Forelimb muscle (tissue), 1 donor: Measurements from ENCODE around the gene KRT77. TPM values are rescaled to one million over a fixed set of nuclear protein-coding genes. Genes with fewer than 3 reads are reported as not detected.
"Not testable (repeated sequence)": the region's sequence is repeated elsewhere in the genome, so short reads cannot be mapped to it uniquely, and the experiment has no call there.

ENCODE experiments used
- DNase-seq: peaks from one replicate; pipeline ENCODE4 v3.0.0-alpha.2; 2013; ENCODE audit warnings: low read depth
- polyA plus RNA-seq: library from polyadenylated mRNA; unstranded; fragments of 120-200 nt; gene quantifications from one replicate; pipeline ENCODE4 v1.2.1, GENCODE V29; 2013; ENCODE audit not compliant: insufficient read length

The KRT77 gene
- polyA plus RNA-seq, 1 donor, result not detected

GRCh38 chr12:52722680-52723079 is 19.4 kb upstream of the KRT77 start:
- DNase-seq, result no peak

- DNase-seq, result no peak
Measured at GRCh38 chr12:52721838-52722470, 18.6 kb upstream of the KRT77 start.

- DNase-seq, result no peak
Measured at GRCh38 chr12:52720365-52720886, 17.1 kb upstream of the KRT77 start.

DNA sequence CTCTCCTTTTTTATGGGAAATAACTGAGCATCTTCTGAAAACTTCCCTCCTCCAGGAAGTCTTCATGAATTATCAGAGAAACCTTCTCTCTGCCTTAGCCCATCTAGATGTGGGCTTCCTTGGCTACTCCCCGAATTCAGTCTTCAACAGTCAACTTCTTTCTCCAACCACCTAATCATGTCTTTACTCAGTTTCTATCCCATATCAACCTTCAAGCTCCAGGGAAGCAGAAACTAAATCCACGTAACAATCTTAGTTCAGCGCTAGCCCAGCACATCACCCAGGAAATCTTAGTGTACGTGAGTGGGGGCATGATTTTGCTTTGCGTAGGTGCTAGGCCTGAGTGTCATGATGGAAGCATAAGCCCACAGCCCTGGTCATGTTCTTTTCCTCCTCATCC is 12.7 kb upstream of the KRT77 start:
- DNase-seq, result no peak

- DNase-seq, result no peak
Measured at GRCh38 chr12:52715416-52715815, 12.1 kb upstream of the KRT77 start.

- no peak for DNase-seq
Measured at GRCh38 chr12:52714887-52715281, 11.6 kb upstream of the KRT77 start.

- DNase-seq, result no peak
Measured at GRCh38 chr12:52713960-52714886, 10.9 kb upstream of the KRT77 start.

DNA sequence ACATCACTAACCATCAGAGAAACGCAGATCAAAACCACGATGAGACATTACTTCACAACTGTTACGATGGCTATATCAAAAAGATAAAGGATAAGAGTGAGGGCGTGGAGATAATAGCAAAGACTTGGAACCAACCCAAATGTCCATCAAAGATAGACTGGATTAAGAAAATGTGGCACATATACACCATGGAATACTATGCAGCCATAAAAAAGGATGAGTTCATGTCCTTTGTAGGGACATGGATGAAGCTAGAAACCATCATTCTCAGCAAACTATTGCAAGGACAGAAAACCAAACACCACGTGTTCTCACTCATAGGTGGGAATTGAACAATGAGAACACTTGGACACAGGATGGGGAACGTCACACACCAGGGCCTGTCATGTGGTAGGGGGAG is 8.8 kb upstream of the KRT77 start:
- not testable (repeated sequence) for DNase-seq

DNA sequence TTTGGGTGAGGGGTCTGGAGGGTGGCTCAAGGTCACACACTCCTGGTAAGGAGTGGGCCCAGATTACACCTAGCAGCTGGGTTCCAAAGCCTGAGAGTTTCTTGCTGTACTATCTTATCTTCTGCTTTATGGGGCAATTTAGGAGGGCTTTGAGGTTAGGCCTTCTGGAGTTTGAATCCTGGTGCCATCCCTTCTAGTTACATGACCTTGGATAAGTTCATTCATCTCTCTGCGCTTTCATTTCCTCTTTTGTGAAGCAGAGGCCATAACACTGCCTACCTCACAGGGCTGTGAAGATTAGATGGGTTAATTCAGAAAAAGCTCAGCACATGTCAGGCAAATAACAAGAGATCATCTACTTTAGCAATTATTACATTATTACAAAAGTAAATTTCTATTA is 7.4 kb upstream of the KRT77 start:
- DNase-seq, result no peak

- no peak for DNase-seq
Measured at GRCh38 chr12:52708010-52708409, 4.7 kb upstream of the KRT77 start.

- peak; percentile 22 for DNase-seq
Measured at GRCh38 chr12:52704464-52704863, 1.1 kb upstream of the KRT77 start.

DNA sequence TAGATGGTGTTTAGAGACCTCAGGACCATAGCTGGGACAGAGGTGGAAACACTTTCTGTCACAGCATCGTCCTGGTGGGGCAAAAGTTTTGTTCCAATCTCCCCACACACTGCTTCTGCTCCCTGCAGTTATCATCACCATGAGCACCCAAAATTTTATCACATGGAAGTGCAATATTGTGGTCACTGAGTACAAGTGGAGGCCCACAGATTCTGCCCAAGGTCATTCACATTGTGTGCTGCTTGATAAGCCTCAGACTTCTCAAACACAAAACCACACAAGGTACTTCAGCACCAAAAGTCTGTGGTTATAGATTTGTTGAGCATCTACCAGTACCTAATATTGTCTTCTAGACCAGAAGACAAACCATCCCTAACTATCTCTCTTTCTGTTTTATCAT is 554 bp upstream of the KRT77 start:
- no peak for DNase-seq

DNA sequence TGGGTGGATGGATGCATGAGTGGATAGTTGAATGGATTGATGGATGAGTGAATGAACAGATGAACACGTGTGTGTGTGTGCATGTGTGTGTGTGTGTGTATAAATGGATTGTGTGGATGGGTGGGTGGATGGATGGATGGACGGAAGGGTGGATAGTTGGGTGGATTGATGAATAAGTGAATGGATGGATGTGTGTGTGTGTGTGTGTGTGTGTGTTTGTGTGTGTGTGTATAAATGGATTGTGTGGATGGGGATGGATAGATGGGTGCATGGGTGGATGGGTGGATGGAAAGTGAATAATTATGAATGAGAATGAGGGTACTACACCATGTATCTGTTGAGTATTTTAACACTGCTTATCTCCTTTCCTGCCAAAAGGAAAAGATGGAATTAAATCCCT is 986 bp downstream of the KRT77 start:
- no peak for DNase-seq

DNA sequence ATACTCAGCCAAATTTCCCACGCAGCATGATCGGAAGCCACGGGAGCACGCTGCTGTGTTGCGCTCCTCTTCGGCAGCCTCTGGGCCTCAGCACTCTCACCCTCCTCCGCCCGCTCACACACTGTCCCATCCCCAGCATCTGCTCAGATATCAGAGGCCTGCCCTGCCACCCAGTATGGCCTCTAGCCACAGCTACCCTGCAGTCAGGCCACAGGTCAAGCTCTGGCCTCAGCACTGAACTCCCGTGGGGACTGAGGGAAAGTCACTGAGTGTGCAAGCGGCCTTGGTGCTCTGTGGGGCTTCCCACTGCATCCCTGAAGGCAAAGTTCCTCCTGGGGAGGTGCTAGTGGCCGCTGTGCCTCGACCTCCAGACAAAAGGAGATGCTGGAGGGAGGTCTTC is 2.0 kb downstream of the KRT77 start:
- no peak for DNase-seq

DNA sequence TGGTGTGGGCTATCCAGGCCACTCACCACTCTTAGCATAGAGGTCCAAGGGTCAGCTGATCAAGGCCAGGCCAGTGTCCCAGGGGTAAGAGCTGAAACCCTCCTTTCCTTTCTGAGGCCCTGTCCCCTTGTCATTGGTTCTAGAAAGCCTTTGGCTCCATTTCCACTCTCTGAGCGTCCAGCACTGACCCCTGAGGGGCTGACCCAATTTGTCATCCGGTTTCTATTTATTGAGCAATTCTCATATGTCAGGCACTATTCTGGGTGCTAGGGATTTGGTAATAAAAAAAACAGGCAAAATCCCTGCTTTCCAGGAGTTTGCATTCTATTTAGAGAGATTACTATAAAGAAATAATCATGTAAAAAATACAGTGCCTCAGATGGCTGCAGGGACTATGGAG is 3.4 kb downstream of the KRT77 start:
- no peak for DNase-seq

GRCh38 chr12:52699373-52699772 is 4.0 kb downstream of the KRT77 start:
- DNase-seq, result no peak

GRCh38 chr12:52698651-52699340 is 4.5 kb downstream of the KRT77 start:
- DNase-seq, result no peak

GRCh38 chr12:52697058-52697582 is 6.2 kb downstream of the KRT77 start:
- no peak for DNase-seq

DNA sequence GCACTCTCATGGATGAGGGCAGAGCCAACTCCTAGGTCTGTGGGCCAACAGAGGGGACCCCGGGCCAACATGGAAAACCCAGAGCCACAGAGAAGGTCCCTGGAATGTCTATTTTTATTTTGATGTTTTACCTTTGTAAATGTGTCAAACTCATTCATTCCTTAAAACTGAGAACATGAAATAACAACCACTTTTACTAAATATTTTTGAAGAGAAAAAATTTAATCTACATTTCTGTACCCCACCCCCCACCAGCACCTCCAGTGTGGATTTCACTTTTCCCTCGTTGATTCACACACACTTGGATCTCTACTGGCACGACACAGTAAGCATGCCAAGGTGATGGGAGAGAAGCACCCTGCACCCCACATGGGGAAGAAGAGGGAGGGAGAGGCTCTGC is 6.7 kb downstream of the KRT77 start:
- no peak for DNase-seq

DNA sequence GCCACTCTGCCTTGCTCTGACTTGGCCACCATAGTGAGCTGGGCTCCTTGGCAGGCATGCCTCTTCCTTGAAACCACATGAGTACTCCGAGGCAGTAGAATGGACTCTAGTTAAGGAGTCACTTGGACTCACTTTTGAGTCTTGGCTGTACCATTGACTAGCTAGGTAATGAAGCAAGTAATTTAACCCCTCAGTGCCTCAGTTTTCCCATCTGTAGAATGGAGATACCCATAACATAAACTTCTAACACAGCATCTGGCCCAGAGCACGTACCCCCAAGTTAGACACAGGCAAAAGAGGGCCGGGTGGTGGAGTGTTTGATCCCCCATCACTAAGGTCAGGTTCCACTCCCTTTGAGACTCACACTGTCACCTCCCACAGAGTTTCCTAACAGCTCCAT is 8.3 kb downstream of the KRT77 start:
- DNase-seq, result no peak

- no peak for DNase-seq
Measured at GRCh38 chr12:52694151-52694550, 9.2 kb downstream of the KRT77 start.

DNA sequence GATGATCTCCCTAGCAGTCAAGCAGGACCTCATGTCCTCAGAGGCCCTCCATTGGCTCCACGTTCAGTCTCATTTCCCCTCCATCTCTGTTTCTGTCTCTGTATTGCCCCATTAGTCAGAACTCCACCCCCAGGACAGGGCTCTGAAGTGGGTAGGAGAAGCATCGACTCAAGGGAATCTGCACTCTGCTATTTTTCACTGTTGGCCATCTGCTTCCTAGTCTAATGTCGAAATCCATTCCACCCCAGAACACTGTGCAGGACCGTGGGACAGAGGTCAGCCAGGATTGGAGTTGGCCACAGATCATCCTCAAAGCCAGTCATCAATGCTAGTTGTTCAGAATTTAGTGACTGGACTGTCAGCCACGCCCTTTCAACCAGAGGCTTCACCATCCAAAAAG is 10.1 kb downstream of the KRT77 start:
- DNase-seq, result no peak
